Measurements from ENCODE around the gene MTCH1. TPM values are rescaled to one million over a fixed set of nuclear protein-coding genes. Genes with fewer than 3 reads are reported as not detected.

Gene MTCH1
- total and polyA plus RNA-seq, 9 of the 15 experiments (the other 6 are each of a cell fraction or from before 2014, with no cell fraction given), result 7.9 to 161 (median 118) TPM

- TF ChIP-seq USF1 (CRISPR knock-in tag; IDR thresholded peaks at IDR 0.05) (no peak), USF2 (CRISPR knock-in tag; IDR thresholded peaks at IDR 0.05) (no peak), CBX8 (IDR thresholded peaks at IDR 0.05; ENCODE audit: borderline replicate concordance, extremely low read depth, low read depth, low read length, poor library complexity, severe bottlenecking) (no peak), BRF1 (IDR thresholded peaks at IDR 0.05; ENCODE audit: borderline replicate concordance, extremely low read depth, insufficient read length) (no peak), KDM1A (IDR thresholded peaks at IDR 0.05) (peak; percentile 100), GTF2F1 (IDR thresholded peaks at IDR 0.05; ENCODE audit: low read depth, low read length) (no peak), RNF2 (IDR thresholded peaks at IDR 0.05) (peak; percentile 85), ZFP36 (IDR thresholded peaks at IDR 0.05; ENCODE audit: low read depth, low read length, partially characterized antibody) (peak; percentile 12), PHF20 (IDR thresholded peaks at IDR 0.05; ENCODE audit: partially characterized antibody) (no peak), CBX5 (IDR thresholded peaks at IDR 0.05; ENCODE audit: borderline replicate concordance, low read depth) (no peak), HBP1 (CRISPR knock-in tag; IDR thresholded peaks at IDR 0.05) (no peak), CCAR2 (IDR thresholded peaks at IDR 0.05; ENCODE audit: low read depth, low read length) (no peak), TSHZ1 (CRISPR knock-in tag; IDR thresholded peaks at IDR 0.05) (no peak), ZKSCAN8 (CRISPR knock-in tag; IDR thresholded peaks at IDR 0.05) (no peak), CHAMP1 (IDR thresholded peaks at IDR 0.05) (no peak), ZSCAN29 (IDR thresholded peaks at IDR 0.05) (no peak)
Measured at GRCh38 chr6:36954262-36954931, 31.6 kb downstream of the MTCH1 start, which contains the start of gene PI16 (continued).
